Measurements from ENCODE around the gene WLS. TPM values are rescaled to one million over a fixed set of nuclear protein-coding genes. Genes with fewer than 3 reads are reported as not detected.

The WLS gene
- polyA plus RNA-seq, 1 donor from 2014 or later, result 8.8 TPM

DNA sequence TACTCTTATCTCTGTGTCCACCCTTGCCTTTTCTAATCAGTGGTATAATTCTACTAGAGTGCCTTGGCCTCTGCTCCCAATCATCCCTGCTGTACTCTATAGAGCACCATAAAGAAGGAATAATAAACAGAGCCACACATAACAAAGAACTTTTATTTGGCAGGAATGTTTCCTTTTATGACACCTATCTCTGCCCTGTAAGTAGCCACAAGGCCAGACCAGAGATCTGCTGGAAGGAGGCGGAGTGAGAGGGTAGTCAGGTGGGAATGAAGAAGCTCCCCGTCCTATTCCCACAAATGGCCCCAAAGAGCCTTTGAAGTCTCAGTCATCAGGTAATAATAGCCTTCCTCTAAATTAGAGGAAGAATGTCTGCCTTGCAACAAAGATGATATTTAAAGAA, 32.7 kb downstream of the WLS start:
- H2AFZ ChIP-seq (ENCODE audit: low read depth, low read length), result no peak overlapping the region
- no peaks in the 10 kb centered on the region for H3K9me2 ChIP-seq (ENCODE audit: insufficient read depth, low read length)
- H3F3A ChIP-seq (ENCODE audit: insufficient read depth, low read length, poor library complexity, severe bottlenecking), result no peaks in the 10 kb centered on the region
- H3K4me3 ChIP-seq (ENCODE audit: low read length), result no peak overlapping the region
- H4K20me1 ChIP-seq (ENCODE audit: insufficient read depth), result no peaks in the 10 kb centered on the region
- H3K27ac ChIP-seq (ENCODE audit: low read length), result no peak overlapping the region
- no peaks in the 10 kb centered on the region for H3K79me2 ChIP-seq (replicated peaks; ENCODE audit: insufficient read depth, low read length)
- H3K9ac ChIP-seq (ENCODE audit: low read length), result no peak overlapping the region
- peaks cover 4% of the 10 kb centered on the region for H3K27me3 ChIP-seq (ENCODE audit: insufficient read depth, low read depth, low read length)
- TF ChIP-seq TAF1 (IDR thresholded peaks at IDR 0.05; ENCODE audit: low read depth) (no peak), SMC3 (conservative IDR thresholded peaks at IDR 0.05; ENCODE audit: poor library complexity) (no peak)
- H3K36me3 ChIP-seq (ENCODE audit: insufficient read depth, low read length), result no peaks in the 10 kb centered on the region
- no peak overlapping the region for H3K4me2 ChIP-seq (ENCODE audit: low read length)
- no peaks in the 10 kb centered on the region for H3K9me3 ChIP-seq (ENCODE audit: low read length)

DNA sequence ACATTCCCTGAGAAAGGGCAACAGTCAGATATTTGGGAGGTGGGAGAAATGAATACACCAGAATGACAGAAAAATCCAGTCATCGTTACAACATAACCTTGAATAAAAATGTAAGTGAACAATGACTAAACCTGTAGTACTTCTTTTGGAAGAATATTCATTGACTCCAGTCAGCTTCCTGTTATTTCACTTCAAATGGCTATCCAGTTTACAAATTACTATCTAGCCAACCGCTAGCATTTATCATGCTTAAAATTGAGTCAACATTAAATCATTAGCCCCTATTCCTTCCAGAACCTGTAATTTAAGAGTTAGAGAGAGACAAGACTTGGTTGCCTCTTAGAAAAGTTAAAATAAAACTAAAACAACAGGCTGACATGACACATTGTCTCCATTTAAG, 33.6 kb downstream of the WLS start:
- no peak overlapping the region for H3K9ac ChIP-seq (ENCODE audit: low read length)
- H3K36me3 ChIP-seq (ENCODE audit: insufficient read depth, low read length), result no peaks in the 10 kb centered on the region
- no peak for TF ChIP-seq MXI1 (conservative IDR thresholded peaks at IDR 0.05; ENCODE audit: poor library complexity, severe bottlenecking)
- TF ChIP-seq TAF1 (IDR thresholded peaks at IDR 0.05; ENCODE audit: low read depth), result no peak
- no peak for TF ChIP-seq POLR2AphosphoS5 (IDR thresholded peaks at IDR 0.05)
- TF ChIP-seq, protein P1, sequence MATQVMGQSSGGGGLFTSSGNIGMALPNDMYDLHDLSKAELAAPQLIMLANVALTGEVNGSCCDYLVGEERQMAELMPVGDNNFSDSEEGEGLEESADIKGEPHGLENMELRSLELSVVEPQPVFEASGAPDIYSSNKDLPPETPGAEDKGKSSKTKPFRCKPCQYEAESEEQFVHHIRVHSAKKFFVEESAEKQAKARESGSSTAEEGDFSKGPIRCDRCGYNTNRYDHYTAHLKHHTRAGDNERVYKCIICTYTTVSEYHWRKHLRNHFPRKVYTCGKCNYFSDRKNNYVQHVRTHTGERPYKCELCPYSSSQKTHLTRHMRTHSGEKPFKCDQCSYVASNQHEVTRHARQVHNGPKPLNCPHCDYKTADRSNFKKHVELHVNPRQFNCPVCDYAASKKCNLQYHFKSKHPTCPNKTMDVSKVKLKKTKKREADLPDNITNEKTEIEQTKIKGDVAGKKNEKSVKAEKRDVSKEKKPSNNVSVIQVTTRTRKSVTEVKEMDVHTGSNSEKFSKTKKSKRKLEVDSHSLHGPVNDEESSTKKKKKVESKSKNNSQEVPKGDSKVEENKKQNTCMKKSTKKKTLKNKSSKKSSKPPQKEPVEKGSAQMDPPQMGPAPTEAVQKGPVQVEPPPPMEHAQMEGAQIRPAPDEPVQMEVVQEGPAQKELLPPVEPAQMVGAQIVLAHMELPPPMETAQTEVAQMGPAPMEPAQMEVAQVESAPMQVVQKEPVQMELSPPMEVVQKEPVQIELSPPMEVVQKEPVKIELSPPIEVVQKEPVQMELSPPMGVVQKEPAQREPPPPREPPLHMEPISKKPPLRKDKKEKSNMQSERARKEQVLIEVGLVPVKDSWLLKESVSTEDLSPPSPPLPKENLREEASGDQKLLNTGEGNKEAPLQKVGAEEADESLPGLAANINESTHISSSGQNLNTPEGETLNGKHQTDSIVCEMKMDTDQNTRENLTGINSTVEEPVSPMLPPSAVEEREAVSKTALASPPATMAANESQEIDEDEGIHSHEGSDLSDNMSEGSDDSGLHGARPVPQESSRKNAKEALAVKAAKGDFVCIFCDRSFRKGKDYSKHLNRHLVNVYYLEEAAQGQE (IDR thresholded peaks at IDR 0.05; ENCODE audit: borderline replicate concordance), result no peak
- no peak for TF ChIP-seq RAD21 (conservative IDR thresholded peaks at IDR 0.05)
- TF ChIP-seq EZH2 (IDR thresholded peaks at IDR 0.05; ENCODE audit: borderline replicate concordance, insufficient read depth, low read length, poor library complexity, severe bottlenecking), result no peak
- no peak for TF ChIP-seq SMC3 (conservative IDR thresholded peaks at IDR 0.05; ENCODE audit: poor library complexity)
- TF ChIP-seq, protein P2, sequence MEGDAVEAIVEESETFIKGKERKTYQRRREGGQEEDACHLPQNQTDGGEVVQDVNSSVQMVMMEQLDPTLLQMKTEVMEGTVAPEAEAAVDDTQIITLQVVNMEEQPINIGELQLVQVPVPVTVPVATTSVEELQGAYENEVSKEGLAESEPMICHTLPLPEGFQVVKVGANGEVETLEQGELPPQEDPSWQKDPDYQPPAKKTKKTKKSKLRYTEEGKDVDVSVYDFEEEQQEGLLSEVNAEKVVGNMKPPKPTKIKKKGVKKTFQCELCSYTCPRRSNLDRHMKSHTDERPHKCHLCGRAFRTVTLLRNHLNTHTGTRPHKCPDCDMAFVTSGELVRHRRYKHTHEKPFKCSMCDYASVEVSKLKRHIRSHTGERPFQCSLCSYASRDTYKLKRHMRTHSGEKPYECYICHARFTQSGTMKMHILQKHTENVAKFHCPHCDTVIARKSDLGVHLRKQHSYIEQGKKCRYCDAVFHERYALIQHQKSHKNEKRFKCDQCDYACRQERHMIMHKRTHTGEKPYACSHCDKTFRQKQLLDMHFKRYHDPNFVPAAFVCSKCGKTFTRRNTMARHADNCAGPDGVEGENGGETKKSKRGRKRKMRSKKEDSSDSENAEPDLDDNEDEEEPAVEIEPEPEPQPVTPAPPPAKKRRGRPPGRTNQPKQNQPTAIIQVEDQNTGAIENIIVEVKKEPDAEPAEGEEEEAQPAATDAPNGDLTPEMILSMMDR (IDR thresholded peaks at IDR 0.05; ENCODE audit: poor library complexity, severe bottlenecking), result no peak
- no peak for TF ChIP-seq EP300 (conservative IDR thresholded peaks at IDR 0.05; ENCODE audit: poor library complexity, severe bottlenecking)
- H3K9me3 ChIP-seq (ENCODE audit: low read length), result no peaks in the 10 kb centered on the region
- no peak overlapping the region for H3K4me3 ChIP-seq (ENCODE audit: low read length)
- no peaks in the 10 kb centered on the region for H3K79me2 ChIP-seq (replicated peaks; ENCODE audit: insufficient read depth, low read length)
- no peaks in the 10 kb centered on the region for H3K9me2 ChIP-seq (ENCODE audit: insufficient read depth, low read length)
- H2AFZ ChIP-seq (ENCODE audit: low read depth, low read length), result no peak overlapping the region
- no peaks in the 10 kb centered on the region for H4K20me1 ChIP-seq (ENCODE audit: insufficient read depth)
- H3K4me2 ChIP-seq (ENCODE audit: low read length), result no peak overlapping the region
- peaks cover 4% of the 10 kb centered on the region for H3K27me3 ChIP-seq (ENCODE audit: insufficient read depth, low read depth, low read length)
- no peak overlapping the region for H3K27ac ChIP-seq (ENCODE audit: low read length)
- H3F3A ChIP-seq (ENCODE audit: insufficient read depth, low read length, poor library complexity, severe bottlenecking), result no peaks in the 10 kb centered on the region

DNA sequence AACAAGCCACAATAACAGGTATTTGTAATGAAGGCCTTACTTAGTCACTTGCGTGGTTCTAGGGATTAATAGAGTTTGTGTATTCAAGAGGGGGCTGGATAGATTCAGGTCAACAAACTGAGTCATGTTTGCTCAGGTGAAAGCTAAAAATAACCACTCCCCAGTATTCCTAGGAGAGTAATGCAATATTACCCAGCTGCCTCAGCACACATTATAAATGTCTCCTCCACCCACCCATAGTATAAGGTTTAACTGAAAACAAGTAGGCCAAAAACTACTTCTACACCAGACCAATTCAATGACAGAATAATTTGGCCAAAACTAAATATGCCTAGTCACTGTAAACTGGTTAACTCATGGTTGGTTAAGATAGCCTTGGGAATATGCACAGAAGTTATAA, 34.4 kb downstream of the WLS start:
- no peaks in the 10 kb centered on the region for H3F3A ChIP-seq (ENCODE audit: insufficient read depth, low read length, poor library complexity, severe bottlenecking)
- no peaks in the 10 kb centered on the region for H3K79me2 ChIP-seq (replicated peaks; ENCODE audit: insufficient read depth, low read length)
- H4K20me1 ChIP-seq (ENCODE audit: insufficient read depth), result no peaks in the 10 kb centered on the region
- H3K27me3 ChIP-seq (ENCODE audit: insufficient read depth, low read depth, low read length), result peaks cover 4% of the 10 kb centered on the region
- no peaks in the 10 kb centered on the region for H3K9me3 ChIP-seq (ENCODE audit: low read length)
- H3K4me3 ChIP-seq (ENCODE audit: low read length), result no peak overlapping the region
- no peak overlapping the region for H3K4me2 ChIP-seq (ENCODE audit: low read length)
- no peak overlapping the region for H2AFZ ChIP-seq (ENCODE audit: low read depth, low read length)
- no peaks in the 10 kb centered on the region for H3K36me3 ChIP-seq (ENCODE audit: insufficient read depth, low read length)
- no peak overlapping the region for H3K27ac ChIP-seq (ENCODE audit: low read length)
- TF ChIP-seq TAF1 (IDR thresholded peaks at IDR 0.05; ENCODE audit: low read depth), result no peak
- TF ChIP-seq SMC3 (conservative IDR thresholded peaks at IDR 0.05; ENCODE audit: poor library complexity), result no peak
- TF ChIP-seq RAD21 (conservative IDR thresholded peaks at IDR 0.05), result no peak
- no peak for TF ChIP-seq EZH2 (IDR thresholded peaks at IDR 0.05; ENCODE audit: borderline replicate concordance, insufficient read depth, low read length, poor library complexity, severe bottlenecking)
- TF ChIP-seq, protein P1 (IDR thresholded peaks at IDR 0.05; ENCODE audit: borderline replicate concordance), result no peak
- no peak for TF ChIP-seq EP300 (conservative IDR thresholded peaks at IDR 0.05; ENCODE audit: poor library complexity, severe bottlenecking)
- TF ChIP-seq, protein P2 (IDR thresholded peaks at IDR 0.05; ENCODE audit: poor library complexity, severe bottlenecking), result no peak
- no peak for TF ChIP-seq POLR2AphosphoS5 (IDR thresholded peaks at IDR 0.05)
- no peaks in the 10 kb centered on the region for H3K9me2 ChIP-seq (ENCODE audit: insufficient read depth, low read length)
- no peak overlapping the region for H3K9ac ChIP-seq (ENCODE audit: low read length)

Measured in neural cell (in vitro differentiated cells).